Glomerular endothelial cell (primary cell): Measurements from ENCODE around the gene ANKRD66. TPM values are rescaled to one million over a fixed set of nuclear protein-coding genes. Genes with fewer than 3 reads are reported as not detected.
"Not testable (repeated sequence)": the region's sequence is repeated elsewhere in the genome, so short reads cannot be mapped to it uniquely, and the experiment has no call there.

ENCODE experiments used
- DNase-seq: peaks from one replicate; pipeline ENCODE4 v3.0.0-alpha.2; 2011; ENCODE audit warnings: low read depth, low spot score; ENCODE audit errors: extremely low read depth
- total RNA-seq: library from RNA; depleted of rRNA; stranded (reverse); fragments of >200 nt; gene quantifications from 2 replicates; pipeline ENCODE4 v1.2.3, GENCODE V29; 2015

ANKRD66 gene
- not detected in 2 replicates for total RNA-seq

DNA sequence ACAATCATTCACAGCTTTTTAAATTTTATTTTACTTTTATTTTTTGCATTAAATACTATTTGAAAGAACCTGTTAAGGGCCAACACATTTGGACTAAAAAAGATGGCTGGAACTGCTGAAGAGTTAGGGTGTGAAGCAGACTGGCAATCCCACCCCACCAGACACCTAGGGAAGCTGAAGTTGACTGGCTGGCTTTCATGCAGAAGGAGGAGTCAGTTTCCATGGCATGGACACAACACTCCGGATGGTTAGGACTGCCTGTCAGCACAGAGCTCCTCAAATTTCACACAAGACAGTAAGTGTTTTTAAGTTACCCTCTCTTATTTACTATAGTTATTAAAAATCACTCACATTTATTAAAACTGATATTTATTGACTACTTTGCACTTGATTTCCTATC is at the start of gene ANKRD66:
Gene ANKRD66 (plus strand): TSS at position 238 of the 400 bp plus-strand sequence. CDS start 5,016 bp downstream, outside the sequence.
- no peak for DNase-seq

DNA sequence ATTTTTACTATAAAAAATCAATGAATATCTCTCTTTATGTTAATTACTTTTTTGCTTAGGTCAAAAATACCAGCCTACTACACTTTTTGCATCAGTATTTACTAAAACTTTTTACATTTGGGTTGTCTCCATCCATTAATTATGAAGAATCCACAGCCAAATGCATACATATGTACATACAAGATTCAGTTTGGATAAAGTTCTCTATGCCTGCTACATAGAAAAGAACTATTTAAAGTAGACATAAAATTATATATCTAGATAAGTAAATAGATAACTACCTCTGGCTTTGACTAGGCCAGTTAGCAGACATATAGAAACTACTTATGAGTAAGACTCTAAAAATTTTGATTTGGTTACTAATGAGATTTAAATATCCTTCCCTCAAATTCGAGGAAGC is 46.8 kb upstream of the ANKRD66 start:
- DNase-seq, result no peak

GRCh38 chr6:46704562-46704961 is 42.2 kb upstream of the ANKRD66 start:
- no peak for DNase-seq

GRCh38 chr6:46706464-46706863 is 40.3 kb upstream of the ANKRD66 start:
- DNase-seq, result no peak

- no peak for DNase-seq
These were observed 35.2 kb upstream of the ANKRD66 start for GRCh38 chr6:46711491-46711890.

GRCh38 chr6:46715141-46715540 is 31.6 kb upstream of the ANKRD66 start:
- DNase-seq, result no peak

DNA sequence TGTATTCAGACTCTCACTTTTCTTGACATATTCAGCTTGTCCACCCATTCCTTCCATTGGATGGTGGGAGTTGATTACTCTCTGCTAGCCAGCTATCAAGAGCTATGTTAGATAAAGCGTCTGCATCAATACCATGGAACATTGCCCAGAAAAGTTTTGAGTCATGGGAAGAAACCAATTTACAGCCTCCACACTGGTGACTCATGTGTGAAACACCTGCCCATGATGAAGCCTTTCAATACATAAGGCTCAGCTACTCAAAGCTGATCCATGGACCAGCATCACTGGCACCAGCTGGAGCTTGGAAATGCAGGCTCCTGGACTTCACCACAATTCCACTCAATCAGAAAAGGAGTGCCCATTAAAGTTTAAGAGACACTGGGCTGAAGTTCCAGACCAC is 27.6 kb upstream of the ANKRD66 start:
- DNase-seq, result no peak

DNA sequence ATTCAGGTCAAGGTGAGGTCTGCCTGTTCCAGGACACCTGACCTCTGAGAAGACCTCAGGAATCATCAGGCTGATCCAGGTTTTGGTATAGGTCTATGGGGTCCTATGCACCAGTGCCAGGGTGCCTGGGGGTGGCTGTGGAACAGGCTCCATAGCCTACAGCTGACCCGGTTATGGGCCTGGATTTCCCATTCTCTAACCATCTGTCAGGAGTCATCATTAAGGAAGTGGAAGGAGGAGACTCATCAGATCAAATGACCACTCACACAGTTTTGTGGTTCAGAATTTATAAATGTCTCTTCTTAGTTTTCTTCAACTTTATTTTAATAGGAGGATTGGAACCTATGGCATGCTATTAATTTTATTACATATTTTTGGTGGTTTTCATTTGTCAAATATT is 26.3 kb upstream of the ANKRD66 start:
- DNase-seq, result no peak

DNA sequence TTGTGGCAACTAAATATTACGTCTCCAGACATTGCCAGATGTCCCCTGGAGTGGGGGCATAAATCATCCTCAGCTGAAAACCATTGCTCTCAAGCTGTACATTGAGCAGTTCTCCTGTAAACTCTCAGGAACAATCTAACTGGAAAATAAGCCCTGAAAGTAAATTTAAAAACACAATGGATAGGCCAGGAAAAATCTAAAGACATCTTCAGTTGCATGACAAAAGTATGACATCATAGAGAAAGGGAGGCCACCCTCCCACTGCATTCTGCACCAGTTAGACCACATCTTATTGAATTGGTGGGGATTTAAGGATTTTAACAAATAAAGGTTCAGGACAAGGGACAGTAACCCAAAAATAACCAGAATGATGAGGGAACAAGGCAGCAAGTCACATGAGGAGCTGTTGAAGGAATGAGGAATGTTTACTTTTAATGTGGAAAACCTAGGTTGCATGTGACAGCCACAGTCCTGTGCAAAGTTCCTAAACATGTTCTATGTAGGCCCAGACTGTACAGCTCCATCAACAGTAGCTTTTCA is 16.9 kb upstream of the ANKRD66 start:
- no peak for DNase-seq

DNA sequence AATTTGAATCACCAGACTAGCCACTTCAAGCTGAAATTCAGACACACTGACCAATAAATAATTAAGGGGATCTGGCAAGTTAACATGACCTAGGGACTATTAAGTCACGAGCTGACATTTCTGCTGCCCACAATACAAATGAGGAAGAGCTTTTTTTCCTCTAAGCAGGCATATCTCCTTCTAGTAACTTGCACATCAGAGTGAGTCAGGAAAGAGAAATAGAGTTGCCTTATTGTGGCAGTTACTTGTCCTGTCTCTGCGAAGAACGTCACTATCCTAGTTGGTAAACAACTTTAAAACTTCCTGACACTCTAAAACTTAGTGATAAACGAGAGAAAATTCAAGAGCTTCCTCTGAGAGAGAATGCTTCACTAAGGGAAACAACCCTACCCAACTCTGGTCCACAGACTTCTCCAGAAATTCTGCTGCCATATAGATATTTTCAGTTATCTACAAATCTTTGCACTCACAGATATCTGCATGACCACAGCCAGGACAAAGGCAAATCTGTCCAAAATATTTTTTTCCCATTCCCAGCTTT is 15.7 kb upstream of the ANKRD66 start:
- no peak for DNase-seq

- no peak for DNase-seq
These were observed 13.4 kb upstream of the ANKRD66 start for GRCh38 chr6:46733341-46733801.

- no peak for DNase-seq
These were observed 11.6 kb upstream of the ANKRD66 start, which contains the start of gene PLA2G7 for GRCh38 chr6:46734867-46735719. PLA2G7 (minus strand) TSS chr6:46735375; CDS start chr6:46722891, 12,484 bp downstream.

- no peak for DNase-seq
These were observed 11.1 kb upstream of the ANKRD66 start for GRCh38 chr6:46735720-46736031.

DNA sequence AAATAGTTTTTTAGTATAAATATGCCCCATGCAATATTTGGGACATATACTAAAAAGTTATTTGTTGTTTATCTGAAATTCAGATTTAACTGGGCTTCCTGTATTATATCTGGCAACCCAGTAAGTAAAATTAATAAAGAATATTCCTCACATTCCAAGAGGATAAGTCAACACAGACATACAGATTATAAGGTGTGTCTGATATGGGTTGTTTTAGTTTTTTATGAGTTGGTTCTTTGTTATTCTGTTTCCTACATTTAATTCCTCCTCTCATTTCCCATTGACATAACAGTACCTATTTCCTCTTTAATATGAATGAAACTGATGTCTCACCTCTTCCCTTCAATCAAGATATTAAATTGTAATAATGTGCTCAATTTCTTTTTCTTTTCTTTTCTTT is 9.8 kb upstream of the ANKRD66 start:
- DNase-seq, result no peak

DNA sequence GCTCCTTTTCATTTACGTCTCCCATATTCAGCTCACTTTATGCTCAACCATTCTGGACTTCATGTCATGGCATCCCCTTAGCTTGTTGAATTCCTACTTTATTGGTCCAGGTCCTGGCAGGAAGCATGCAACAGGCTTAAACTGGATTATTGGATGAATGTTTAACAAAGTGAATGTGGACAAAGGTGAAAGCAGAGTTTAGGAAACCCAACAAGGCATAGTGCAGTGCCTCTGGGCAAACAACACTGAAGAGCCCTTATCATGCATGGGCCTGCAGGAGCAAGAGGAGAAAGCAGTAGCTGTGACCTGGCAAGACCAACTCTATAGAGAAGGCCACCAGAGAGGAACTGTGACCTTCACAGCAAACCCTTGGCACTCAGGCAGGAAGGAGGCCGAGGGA is 5.3 kb upstream of the ANKRD66 start:
- DNase-seq, result no peak

- DNase-seq, result no peak
These were observed 4.8 kb upstream of the ANKRD66 start for GRCh38 chr6:46741910-46742309.

DNA sequence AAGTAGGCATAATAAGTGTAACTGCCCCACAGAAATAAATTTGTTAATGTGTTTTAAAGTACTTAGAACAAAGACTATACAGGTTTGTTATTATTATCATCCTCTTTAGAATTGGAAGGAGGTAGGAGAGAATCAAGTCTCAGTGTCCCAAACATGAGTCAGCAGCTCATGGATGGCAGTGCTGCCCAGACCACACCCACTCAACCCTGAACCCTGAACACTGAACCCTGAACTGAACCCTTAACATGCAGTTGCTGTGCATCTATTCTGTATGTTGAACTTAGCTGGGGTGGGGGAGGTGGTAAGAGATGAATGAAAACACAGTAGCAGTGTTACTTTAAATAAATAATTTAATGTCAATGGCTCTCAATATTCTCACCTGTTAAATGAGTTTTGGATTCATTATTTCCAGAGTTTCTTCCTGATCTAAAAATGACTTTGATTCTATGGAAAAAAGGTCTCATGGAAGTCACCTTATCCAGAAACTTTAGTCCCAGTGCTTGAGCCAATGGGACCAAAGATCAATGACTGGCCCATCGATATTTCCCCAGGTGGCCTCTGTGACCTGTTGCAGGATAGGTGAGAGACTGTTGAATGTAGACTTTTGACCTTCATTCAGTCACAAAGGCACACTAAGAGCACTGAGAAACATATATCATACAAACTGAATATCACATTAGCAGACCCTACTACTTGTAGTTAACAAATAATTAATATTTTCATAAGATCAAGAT is 3.1 kb upstream of the ANKRD66 start:
- no peak for DNase-seq

DNA sequence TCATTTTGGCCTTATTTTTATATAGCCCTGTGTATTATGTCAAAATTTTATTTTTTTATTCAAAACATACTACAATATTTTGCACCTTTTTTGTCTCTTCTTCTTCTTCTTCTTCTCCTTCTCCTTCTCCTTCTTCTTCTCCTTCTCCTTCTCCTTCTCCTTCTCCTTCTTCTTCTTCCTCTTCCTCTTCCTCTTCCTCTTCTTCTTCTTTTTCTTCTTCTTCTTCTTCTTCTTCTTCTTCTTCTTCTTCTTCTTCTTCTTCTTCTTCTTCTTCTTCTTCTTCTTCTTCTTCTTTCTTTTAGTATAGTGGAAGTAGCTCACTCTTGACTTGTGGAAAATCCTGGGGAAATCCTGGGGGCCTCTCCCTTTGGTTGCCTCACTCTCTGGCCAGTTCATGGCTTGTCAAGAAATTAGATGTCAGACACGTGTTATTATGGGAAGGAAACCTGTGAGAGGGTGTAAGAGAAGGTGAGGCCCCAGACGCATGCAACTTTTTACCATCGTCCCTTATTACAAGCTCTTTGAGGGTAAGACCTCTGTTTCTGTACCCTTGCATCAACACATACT is 2.5 kb upstream of the ANKRD66 start:
- not testable (repeated sequence) for DNase-seq

DNA sequence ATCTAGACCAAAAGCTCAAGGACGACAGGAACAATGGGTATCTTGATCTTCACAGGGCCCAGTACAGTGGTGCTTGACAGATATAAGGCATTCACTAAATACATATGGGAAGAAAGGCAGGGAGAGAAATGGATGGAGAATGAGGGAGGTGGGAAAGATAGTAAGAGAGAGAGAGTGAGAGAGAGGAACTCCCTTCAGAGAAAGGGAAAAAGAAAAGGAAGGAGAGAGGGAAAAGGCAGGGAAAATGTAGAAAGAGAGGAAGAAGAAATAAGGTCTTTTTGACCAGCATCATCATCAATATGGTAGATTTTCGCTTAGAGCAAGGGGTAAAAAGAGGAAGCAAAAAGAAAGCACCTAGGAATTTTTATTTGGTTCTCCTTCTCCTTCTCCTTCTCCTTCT is 760 bp upstream of the ANKRD66 start:
- DNase-seq, result no peak

DNA sequence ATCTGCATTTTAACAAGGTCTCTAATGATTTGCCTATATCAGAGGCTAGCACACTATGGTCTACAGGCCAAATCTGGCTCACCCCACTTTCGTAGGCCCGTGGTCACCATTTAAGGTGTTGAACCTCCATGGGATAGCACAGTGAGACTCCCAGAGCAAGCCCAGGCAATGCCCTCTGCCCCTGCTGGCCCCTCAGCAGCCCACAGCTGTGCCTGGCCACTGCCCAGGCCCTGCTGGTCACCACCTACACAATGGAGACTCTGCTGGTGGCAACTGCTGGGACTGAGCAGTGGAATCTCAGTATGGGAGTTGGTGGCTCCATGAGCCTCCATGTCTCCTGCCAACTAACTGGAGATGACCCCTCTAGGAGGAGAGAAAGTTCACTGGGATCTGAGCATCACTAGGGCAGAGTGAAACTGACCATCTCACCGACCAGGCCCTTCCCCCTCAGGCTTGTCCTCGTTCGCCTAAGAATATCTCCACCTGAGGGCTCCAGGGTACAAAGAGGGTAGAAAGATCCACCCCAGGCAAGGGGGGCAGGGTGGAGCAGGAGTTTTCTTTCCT is 2.3 kb downstream of the ANKRD66 start:
- DNase-seq, result no peak

DNA sequence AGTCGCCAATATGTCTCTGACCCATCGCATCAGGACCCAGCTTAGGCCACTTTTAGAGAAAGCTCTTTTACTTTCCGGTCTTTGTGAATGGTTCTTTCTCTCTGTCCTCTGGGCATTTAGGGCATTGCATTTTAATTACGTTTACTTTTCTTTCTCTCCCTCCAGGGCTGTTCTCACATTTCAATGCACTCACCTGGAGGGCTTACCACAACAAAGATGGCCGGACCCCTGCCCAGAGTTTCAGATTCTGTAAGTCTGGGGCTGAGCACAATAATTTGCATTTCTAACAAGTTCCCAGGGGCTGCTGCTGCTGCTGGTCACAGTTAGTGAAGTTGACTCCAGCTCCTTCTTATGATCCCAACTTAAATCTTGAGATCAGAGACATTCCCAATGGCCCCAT is 3.0 kb downstream of the ANKRD66 start:
- DNase-seq, result no peak
